HG03060 (cell line): ENCODE data around the gene CLEC16A.

Source experiments
- ATAC-seq: cut with Tn5 transposase; IDR thresholded peaks from one replicate; pipeline ENCODE4 v1.9.1; 2021; ENCODE audit warnings: low read depth, moderate number of reproducible peaks; ENCODE audit not compliant: unreplicated experiment

Gene CLEC16A

GRCh38 chr16:11130978-11131665 is 186.8 kb downstream of the CLEC16A start:
- ATAC-seq: no peak

GRCh38 chr16:11131706-11132105 is 187.3 kb downstream of the CLEC16A start:
- ATAC-seq: no peak

GRCh38 chr16:11133344-11133943 is 189.1 kb downstream of the CLEC16A start:
- ATAC-seq: no peak

- ATAC-seq: no peak
Observed at GRCh38 chr16:11134722-11135463, 190.5 kb downstream of the CLEC16A start.

- no peak for ATAC-seq
Observed at GRCh38 chr16:11135464-11135973, 191.2 kb downstream of the CLEC16A start.

- no peak for ATAC-seq
Observed at GRCh38 chr16:11136600-11136999, 192.2 kb downstream of the CLEC16A start.

- ATAC-seq: no peak
Observed at GRCh38 chr16:11138022-11138768, 193.8 kb downstream of the CLEC16A start.

- ATAC-seq: no peak
Observed at GRCh38 chr16:11138769-11139325, 194.5 kb downstream of the CLEC16A start.

- no peak for ATAC-seq
Observed at GRCh38 chr16:11139326-11140097, 195.1 kb downstream of the CLEC16A start.

GRCh38 chr16:11140098-11140375 is 195.7 kb downstream of the CLEC16A start:
- no peak for ATAC-seq

- ATAC-seq: no peak
Observed at GRCh38 chr16:11140466-11140865, 196.1 kb downstream of the CLEC16A start.

- no peak for ATAC-seq
Observed at GRCh38 chr16:11140867-11141266, 196.5 kb downstream of the CLEC16A start.

GRCh38 chr16:11141409-11142260 is 197.3 kb downstream of the CLEC16A start:
- ATAC-seq: no peak

GRCh38 chr16:11142261-11142630 is 197.9 kb downstream of the CLEC16A start:
- ATAC-seq: no peak

- no peak for ATAC-seq
Observed at GRCh38 chr16:11142951-11143350, 198.6 kb downstream of the CLEC16A start.

- ATAC-seq: no peak
Observed at GRCh38 chr16:11143372-11144035, 199.1 kb downstream of the CLEC16A start.

GRCh38 chr16:11144122-11144521 is 199.8 kb downstream of the CLEC16A start:
- ATAC-seq: no peak

- ATAC-seq: no peak
Observed at GRCh38 chr16:11145173-11145818, 200.9 kb downstream of the CLEC16A start.
